H1 (cell line): Measurements from ENCODE around the gene PTPN3.
"Not testable (repeated sequence)": the region's sequence is repeated elsewhere in the genome, so short reads cannot be mapped to it uniquely, and the experiment has no call there.

Source experiments
- CTCF ChIP-seq, 3 experiments: IDR thresholded peaks; 1 replicate in 2 of 3; 2 replicates in 1 of 3; pipeline versions ENCODE4 v1.5.1 to v1.6.1; 2011; ENCODE audit warnings: low read length in 3 of 3, mild to moderate bottlenecking in 3 of 3, inconsistent platforms in 2 of 3, low read depth in 1 of 3, moderate library complexity in 1 of 3; ENCODE audit not compliant: insufficient read depth in 1 of 3; ENCODE audit errors: control extremely low read depth in 1 of 3
- EGR1 ChIP-seq: IDR thresholded peaks from 2 replicates; pipeline ENCODE4 v1.6.1; 2011; ENCODE audit warnings: low read depth, low read length, borderline replicate concordance
- KDM1A ChIP-seq: fragments of 200-600, 300-600 bp; sonication (generic); IDR thresholded peaks from 2 replicates; pipeline ENCODE4 v1.7.1; 2016; ENCODE audit warnings: mild to moderate bottlenecking, low read length, borderline replicate concordance
- PHF8 ChIP-seq: fragments of 200-600 bp; sonication (generic); conservative IDR thresholded peaks from 2 replicates; pipeline ENCODE4 v1.7.1; 2012; ENCODE audit warnings: low read depth, mild to moderate bottlenecking, inconsistent platforms, low read length, moderate library complexity

- TF ChIP-seq CTCF (IDR thresholded peaks at IDR 0.05; ENCODE audit: control extremely low read depth in 1 of 3, insufficient read depth in 1 of 3, low read depth in 1 of 3, low read length in 3 of 3); EGR1; PHF8; KDM1A: not testable (repeated sequence)
Observed at GRCh38 chr9:109358968-109359603, 139.0 kb downstream of the PTPN3 start.
